Stimulated activated CD4-positive, alpha-beta T cell treated with anti-CD3 and anti-CD28 coated beads, Interleukin-2, amount 100 ng/mL, for 4 hours (primary cell): Measurements from ENCODE around the gene DOCK2.

Experiments
- DNase-seq: peaks from one replicate; pipeline ENCODE4 v3.0.0-alpha.2; 2020; ENCODE audit warnings: low read depth

Gene DOCK2

GRCh38 chr5:169906745-169907649 is 269.9 kb downstream of the DOCK2 start:
- DNase-seq, result no peak

DNA sequence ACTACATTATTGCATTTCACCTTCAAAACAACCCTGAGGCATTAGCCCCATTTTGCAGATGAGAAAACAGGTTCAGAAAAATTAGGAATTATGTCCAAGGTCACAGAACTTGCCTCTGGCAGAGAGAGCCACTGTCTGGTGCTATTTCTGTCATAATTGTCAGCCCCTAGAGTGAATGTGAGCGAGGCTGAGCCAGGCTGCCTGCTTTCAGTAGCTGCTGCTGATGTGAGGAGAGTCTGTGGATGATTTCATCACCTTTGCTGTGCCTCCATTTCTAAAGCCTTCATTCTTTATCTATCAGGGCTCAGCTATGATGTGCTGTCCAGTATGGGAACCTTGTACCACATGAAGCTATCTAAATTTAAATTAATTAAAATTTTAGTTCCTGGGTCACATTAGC is 271.8 kb downstream of the DOCK2 start:
- no peak for DNase-seq

GRCh38 chr5:169909945-169910344 is 272.9 kb downstream of the DOCK2 start:
- no peak for DNase-seq

- no peak for DNase-seq
Observed at GRCh38 chr5:169910393-169910792, 273.3 kb downstream of the DOCK2 start.

DNA sequence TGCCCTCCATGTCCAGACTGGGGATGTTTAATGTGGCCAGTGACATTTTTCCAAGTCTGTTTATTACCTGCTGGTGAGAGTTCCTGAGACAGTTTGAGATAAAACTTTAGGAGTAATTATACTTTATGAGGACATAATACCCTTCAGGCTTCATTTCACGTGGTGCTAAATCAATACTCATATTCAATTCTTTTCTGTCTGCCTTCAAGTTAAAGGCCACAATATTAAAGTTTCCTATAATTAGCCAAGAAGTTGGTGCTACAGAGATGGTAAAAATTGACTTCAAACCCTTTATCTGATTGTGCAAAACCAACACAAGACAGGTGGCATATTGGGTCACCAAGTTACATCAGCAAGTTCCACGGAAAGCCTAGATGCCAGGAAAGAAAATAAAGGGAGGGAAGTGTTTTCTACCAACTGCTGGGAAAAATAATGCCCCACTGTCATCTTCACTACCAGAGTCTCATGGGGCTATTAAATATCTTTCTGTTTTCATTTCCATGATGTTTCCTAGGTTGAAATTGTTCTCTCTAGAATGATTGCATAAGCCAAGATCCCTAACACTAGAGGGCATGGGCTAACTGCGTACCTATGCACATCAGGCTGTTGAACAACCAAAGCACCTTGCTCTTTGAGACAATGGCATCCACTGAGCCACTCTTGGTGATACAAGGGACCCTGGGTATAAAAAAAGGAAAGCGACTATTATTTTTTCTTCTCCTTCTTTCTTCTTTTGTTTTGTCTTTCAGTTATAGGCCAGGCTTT is 274.6 kb downstream of the DOCK2 start:
- no peak for DNase-seq

DNA sequence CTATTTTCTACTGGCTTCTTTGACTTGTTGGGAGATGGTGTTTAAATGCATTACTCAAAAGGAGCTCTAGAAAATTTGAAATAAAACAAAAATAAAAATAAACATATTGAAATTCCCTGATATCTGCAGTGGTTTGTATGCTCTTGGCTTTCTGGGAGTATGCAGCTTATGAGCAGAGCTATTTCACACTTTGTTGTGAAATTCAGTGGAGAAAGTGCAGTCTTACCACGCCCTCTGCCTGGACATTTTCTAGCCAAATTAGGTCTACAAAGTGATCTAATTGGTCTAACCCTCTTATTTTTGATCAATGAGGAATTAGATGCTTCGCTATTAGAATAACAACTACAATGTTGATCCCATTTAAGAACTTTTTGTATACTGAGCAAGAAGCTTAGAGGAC is 276.4 kb downstream of the DOCK2 start:
- DNase-seq, result no peak

- no peak for DNase-seq
Observed at GRCh38 chr5:169914766-169915165, 277.7 kb downstream of the DOCK2 start.

- no peak for DNase-seq
Observed at GRCh38 chr5:169917500-169917899, 280.4 kb downstream of the DOCK2 start.

DNA sequence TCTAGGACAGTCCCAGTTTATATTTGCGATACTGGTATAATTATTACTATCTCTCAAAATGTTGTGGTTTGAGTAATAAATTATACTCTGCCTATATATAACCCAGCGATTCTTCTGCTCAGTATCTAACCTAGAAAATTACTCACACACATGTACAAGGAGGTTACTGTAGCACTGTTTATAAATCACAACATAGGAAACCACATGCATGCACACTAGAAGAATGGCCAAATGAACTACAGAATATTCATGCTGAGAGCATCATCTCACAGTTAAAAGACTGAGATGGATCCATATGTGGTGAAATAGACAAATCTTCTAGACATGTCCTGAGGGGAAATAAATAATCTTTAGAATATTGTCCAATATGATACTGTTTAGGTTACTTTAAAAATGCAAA is 281.2 kb downstream of the DOCK2 start:
- no peak for DNase-seq

DNA sequence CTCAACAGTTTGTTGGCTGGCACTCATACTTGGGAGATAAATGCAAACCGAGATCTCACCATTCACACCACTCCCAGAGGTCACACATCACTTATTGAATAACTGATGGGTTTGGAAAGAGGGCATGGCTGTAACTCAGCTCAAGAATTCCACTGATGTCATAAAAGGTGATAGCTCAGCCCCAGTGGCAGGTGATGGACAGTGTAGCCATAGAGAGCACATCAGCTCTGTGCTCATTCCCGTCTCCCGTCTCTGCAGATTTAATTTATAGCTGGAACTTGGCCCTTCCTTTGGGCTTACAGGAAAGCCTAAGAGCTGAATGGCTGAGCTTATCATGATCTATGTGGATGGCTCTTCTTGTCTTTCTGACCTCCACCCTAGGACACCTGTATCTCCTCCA is 283.4 kb downstream of the DOCK2 start:
- no peak for DNase-seq

- DNase-seq, result no peak
Observed at GRCh38 chr5:169921384-169921783, 284.3 kb downstream of the DOCK2 start.

DNA sequence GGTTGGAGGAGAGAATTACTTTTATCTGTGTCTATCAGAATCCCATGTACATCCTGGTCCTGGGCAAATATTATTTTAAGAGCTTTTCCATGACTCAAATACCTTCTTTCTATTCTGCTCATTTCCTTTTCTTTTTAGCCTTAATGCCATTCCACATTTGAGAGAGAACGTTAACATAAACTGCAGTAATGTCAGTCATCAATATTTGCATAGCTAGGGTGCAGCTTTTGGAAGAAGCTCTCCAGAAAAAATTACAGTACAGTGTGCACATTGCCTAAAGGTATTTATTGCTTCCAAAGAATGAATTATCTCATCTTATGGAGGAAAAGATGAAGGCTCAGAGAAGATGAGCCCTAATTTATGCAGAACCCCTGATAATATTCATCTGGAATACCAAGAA is 284.9 kb downstream of the DOCK2 start:
- DNase-seq, result no peak

GRCh38 chr5:169922474-169922873 is 285.4 kb downstream of the DOCK2 start:
- DNase-seq, result no peak

DNA sequence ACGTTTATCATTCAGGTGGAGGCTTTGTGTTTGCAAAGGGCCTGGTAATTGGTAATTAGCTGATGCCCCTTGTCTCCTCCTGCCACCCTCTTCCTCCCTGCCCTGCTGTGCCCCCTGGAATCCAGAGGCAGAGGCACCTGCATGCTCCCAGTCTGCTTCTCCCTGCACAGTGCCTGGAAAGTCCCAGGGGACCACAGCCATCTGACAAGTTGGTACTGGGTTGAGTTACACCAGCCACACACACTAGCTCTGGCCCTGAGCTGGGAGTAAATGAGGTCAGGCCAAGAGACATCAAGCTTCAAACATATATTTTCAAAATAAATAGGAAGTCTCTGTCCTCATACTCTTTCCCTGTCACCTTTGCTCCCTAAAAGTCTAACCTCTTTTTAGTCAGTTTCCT is 286.9 kb downstream of the DOCK2 start:
- DNase-seq, result no peak

DNA sequence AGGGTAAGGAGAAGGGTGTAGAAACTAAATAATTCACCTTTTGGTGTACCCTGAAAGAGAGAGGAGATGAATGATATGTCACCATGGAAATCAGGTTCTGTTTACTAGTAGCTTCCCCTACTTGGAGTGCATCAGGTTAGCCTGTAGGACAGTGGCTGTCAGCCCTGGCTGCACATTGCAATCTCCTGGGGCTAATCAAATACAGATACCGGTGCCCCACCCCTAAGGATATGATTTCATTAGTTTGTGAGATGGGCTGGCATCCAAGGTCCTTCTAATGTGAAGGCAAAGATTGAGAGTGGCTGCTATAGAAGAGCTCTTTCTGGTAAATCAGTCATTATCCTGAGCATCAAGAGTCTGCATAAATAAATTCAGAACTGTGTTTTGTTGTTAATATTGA is 296.1 kb downstream of the DOCK2 start:
- no peak for DNase-seq

- DNase-seq, result no peak
Observed at GRCh38 chr5:169933616-169934015, 296.5 kb downstream of the DOCK2 start.

- DNase-seq, result no peak
Observed at GRCh38 chr5:169934990-169935389, 297.9 kb downstream of the DOCK2 start.

DNA sequence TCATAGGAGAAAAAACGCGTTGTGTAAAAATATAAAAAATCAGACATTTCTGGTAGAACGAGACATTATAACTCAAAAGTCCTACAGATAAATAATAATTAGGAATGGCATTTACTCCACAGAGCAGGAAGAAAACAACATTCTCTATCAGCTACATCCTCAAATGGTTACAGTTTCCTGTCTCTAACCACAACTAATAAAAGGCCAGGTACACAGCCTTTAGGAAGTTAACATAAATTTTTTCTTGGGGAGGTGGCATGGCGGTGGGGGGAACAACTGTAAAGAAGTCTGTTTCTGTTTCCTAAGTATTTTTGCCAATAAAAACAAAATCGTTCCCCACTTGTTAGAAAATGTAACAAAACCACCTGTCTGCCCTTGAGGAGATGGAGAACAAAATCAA is 298.7 kb downstream of the DOCK2 start:
- no peak for DNase-seq

- DNase-seq, result no peak
Observed at GRCh38 chr5:169938439-169938838, 301.4 kb downstream of the DOCK2 start.

DNA sequence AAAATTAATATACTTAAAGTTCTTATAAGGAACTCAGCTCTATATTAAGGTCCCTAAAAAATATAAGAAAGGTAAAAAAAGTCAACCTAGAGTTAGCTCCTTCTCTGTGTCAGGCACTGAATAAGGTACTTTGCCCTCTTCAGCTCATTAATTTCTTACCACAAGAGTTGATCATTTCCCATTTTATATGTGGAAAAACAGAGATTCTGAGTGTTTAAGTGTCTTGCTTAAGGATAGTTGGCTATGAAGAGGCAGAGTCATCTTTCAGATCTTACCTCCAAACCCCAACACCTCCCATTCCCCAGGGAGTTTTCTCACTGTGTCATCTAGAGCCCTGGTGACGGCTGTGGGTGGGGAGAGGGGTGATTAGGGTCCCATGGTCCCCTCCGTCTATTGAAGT is 302.7 kb downstream of the DOCK2 start:
- no peak for DNase-seq

DNA sequence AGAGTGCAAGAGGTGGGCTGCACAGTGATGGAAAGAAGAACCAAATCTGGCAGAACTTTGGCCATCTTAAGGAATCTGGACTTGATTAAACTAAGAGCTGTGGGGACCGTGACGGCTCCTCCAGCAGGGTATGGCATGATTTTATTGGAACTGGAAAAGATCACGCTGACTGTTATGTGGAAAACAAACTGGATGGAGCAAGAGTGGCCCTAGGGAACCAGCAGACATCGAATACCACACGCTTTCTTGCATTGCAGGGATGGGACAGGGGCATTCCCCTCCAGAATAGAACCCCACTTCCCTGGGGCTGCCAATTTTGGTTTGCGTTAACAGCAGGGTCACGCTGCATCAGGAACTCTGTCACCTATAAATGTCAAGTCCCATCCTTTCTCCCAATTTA is 304.5 kb downstream of the DOCK2 start:
- DNase-seq, result no peak

GRCh38 chr5:169942181-169942580 is 305.1 kb downstream of the DOCK2 start:
- DNase-seq, result no peak

GRCh38 chr5:169943026-169943425 is 306.0 kb downstream of the DOCK2 start:
- no peak for DNase-seq
